ENCODE measurements around the gene BOC. TPM values are rescaled to one million over a fixed set of nuclear protein-coding genes. Genes with fewer than 3 reads are reported as not detected.

The BOC gene
- total and polyA plus RNA-seq, 2 of the 8 experiments (the other 6 are each of a cell fraction or from before 2014, with no cell fraction given): 6.9 to 9.3 TPM

- no peak for TF ChIP-seq CHD7 (IDR thresholded peaks at IDR 0.05; ENCODE audit: insufficient replicate concordance, low read length)
- no peak for TF ChIP-seq JUN (IDR thresholded peaks at IDR 0.05; ENCODE audit: low read depth, low read length)
- no peak for TF ChIP-seq TAF7 (optimal IDR thresholded peaks at IDR 0.05; ENCODE audit: borderline replicate concordance, low read depth, low read length)
- TF ChIP-seq POLR2A (IDR thresholded peaks at IDR 0.05; ENCODE audit: control extremely low read depth in 1 of 2, low read depth in 2 of 2, low read length in 2 of 2): no peak
- no peak for TF ChIP-seq GABPA (IDR thresholded peaks at IDR 0.05; ENCODE audit: borderline replicate concordance, insufficient read depth, low read length)
- TF ChIP-seq KDM5A (IDR thresholded peaks at IDR 0.05; ENCODE audit: low read length): no peak
- TF ChIP-seq CTCF (IDR thresholded peaks at IDR 0.05; ENCODE audit: control extremely low read depth in 1 of 3, insufficient read depth in 1 of 3, low read depth in 1 of 3, low read length in 3 of 3): no peak
- TF ChIP-seq CHD1 (IDR thresholded peaks at IDR 0.05; ENCODE audit: low read depth, low read length): no peak
- no peak for TF ChIP-seq KDM4A (IDR thresholded peaks at IDR 0.05; ENCODE audit: low read depth, low read length, severe bottlenecking)
- no peak for TF ChIP-seq KDM1A (IDR thresholded peaks at IDR 0.05; ENCODE audit: borderline replicate concordance, low read length)
These were observed 59.4 kb downstream of the BOC start (continued) for GRCh38 chr3:113270786-113271185.
